ENCODE results near the gene CST3.
"Not testable (repeated sequence)": the region's sequence is repeated elsewhere in the genome, so short reads cannot be mapped to it uniquely, and the experiment has no call there.

CST3 gene

DNA sequence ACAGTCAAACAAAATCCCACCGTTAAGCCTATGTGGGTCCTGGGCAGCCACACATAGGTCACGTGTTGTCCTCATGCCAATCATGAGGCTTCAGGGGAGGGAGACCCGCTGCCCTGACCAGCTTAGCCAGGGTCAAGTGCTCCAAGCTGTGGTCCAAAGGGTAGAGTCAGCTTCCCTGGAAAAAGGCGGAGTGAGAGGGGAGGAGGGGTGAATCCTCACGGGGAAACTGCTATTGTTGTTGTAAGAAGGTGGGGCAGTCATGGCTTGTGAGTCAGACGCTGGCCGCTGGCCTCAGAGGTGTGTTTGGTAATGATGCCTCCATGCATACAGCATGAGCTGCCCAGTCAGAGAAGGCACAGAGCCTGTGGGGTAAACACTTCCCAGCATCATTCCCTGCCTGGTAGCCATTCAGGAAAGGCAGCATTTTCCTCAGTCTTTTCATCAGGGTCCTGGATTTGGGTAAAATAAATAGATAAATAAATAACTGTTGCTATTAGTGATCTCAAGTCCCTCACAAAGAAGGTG, 8.7 kb downstream of the CST3 start:
- no peak for DNase-seq (ENCODE audit: low read depth in 1 of 2, low spot score in 1 of 2)

- DNase-seq (ENCODE audit: low read depth in 1 of 2, low spot score in 1 of 2), result no peak
Measured at GRCh38 chr20:23628402-23629016, 9.2 kb downstream of the CST3 start.

DNA sequence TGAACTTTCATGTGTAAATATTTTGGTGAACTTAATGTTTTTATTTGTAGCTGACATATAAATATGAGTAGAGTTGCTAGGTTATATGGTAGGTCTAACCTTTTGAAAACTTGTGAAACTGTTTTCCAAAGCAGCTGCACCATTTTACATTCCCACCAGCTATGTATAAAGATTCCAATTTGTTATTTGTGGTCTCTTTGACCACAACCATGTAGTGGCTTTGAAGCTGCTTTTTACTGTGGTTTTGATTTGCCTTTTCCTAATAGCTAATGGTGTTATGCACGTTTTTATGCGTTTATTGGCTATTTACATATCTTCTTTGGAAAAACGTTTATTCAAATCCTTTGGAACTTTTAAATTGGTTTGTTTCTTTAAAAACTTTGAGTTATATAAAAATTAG, 10.3 kb downstream of the CST3 start:
- no peak for DNase-seq (ENCODE audit: low read depth in 1 of 2, low spot score in 1 of 2)

DNA sequence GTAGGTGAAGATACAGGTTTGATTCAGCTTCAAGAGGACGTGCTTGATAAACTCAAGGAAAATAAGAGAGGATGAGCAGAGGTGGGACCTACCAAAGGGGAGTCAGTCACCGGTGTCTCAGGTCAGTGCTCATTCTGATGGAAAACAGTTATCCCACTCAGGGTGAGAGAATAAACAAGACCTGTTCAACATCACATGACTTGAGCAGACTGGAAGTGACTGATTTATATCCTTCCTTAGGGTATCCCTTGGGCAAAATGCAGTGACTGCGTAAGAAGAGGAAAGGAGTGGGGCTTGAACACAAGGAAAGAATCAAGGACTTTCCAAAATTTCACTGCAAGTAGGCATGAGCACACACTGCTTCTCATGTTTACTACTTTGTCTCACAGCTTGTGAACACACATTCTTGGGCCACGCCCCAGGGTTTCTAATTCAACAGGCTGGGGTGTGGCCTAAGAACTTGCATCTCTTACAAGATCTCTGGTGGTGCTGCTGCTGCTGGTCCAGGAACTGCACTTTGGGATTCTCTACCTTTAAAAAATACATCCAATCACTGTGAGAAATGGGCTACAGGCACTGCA, 11.6 kb downstream of the CST3 start:
- no peak for DNase-seq (ENCODE audit: low read depth in 1 of 2, low spot score in 1 of 2)

DNA sequence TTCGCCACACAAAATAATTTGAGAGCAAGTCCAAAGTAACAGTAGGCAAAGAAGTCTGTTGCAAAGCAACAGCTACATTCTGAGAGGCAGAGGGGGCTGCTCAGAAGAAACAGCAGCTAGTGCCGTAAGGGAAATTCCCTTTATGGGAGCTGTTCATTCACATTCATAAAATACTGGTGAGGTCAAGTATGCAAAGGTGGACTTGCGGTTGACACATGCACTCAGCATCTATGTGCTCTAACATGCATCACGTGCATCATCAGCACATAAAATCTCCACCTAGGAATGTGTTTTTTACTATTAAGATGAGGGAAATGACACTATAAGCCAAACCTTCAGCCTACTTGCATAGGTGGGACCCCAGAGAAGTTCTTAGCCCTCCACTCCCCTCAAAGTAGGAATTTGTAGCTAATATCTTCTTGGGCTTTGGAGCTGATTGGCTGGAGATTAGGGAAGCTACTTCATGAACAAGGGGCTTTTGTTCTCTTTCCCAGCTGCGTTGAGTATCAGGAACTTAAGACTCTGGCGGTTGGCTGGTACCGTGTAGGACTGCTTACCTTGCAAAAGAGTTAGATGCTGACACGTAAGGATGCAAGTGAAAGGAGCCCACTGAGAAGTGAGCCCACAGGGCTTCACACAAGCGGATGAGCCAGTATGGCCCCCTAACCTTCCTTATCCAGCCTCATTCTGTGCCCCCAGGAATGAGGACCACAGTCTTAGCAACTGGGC, 12.4 kb downstream of the CST3 start:
- no peak for DNase-seq (ENCODE audit: low read depth in 1 of 2, low spot score in 1 of 2)

DNA sequence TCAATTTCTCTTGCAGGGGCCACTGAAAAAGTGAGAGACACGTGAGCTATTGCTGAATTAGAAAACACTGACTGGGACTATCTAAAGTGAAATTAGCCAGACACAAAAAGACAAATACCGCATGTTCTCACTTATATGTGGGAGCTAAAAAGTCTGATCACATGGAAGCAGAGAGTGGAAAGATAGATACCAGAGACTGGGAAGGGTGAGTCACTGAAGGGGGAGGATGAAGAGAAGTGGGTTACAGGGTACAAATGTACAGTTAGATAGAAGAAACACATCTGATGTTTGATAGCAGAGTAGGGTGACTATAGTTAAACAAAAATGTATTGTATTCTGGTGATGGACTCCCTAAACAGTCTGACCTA, 13.4 kb downstream of the CST3 start:
- DNase-seq (ENCODE audit: low read depth in 1 of 2, low spot score in 1 of 2), result no peak

- DNase-seq (ENCODE audit: low read depth in 1 of 2, low spot score in 1 of 2), result no peak
Measured at GRCh38 chr20:23623666-23624323, 14.0 kb downstream of the CST3 start.

GRCh38 chr20:23622839-23623343, 14.9 kb downstream of the CST3 start:
- DNase-seq (ENCODE audit: low read depth in 1 of 2, low spot score in 1 of 2), result no peak

- DNase-seq (ENCODE audit: low read depth in 1 of 2, low spot score in 1 of 2), result not testable (repeated sequence)
Measured at GRCh38 chr20:23622401-23622800, 15.4 kb downstream of the CST3 start.

DNA sequence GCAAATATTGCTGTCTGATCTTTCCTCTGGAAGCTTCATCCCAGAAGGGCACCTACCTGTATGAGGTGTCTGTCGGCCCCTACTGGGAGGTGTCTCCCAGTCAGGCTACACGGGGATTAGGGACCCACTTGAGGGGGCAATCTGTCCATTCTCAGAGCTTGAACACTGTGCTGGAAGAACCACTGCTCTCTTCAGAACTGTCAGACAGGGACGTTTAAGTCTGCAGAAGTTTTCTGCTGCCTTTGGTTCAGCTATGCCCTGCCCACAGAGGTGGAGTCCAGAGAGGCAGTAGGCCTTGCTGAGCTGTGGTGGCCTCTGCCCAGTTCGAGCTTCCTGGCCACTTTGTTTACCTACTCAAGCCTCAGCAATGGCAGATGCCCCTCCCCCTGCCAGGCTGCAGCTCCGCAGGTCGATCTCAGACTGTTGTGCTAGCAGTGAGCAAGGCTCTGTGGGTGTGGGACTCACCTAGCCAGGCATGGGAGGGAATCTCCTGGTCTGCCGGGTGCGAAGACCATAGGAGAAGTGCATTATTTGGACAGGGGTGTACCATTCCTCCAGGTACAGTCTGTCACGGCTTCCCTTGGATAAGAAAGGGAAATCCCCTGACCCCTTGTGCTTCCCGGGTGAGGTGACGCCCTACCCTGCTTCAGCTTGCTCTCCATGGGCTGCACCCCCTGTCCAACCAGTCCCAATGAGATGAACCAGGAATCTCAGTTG, 16.9 kb downstream of the CST3 start:
- DNase-seq (ENCODE audit: low read depth in 1 of 2, low spot score in 1 of 2), result not testable (repeated sequence)

DNA sequence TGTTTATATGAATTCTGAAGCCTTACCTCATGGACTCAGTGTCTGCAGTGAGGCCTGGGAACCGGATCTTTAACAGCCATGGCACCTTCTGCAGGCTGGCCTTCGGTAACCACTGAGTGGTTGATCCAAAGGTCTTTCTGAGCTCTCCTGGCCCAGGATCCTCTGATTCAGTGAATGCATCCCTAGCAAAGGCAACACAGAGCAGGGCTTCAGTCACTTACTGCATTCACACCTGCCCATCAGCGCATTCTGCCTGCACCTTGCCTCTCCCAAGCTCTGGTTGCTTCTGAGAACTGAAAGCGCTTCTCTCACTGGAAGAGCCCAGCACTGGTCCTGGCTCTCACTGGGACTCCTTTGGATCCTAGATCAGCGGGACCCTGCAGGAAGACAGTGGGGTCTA, 23.6 kb downstream of the CST3 start:
- no peak for DNase-seq (ENCODE audit: low read depth in 1 of 2, low spot score in 1 of 2)

GRCh38 chr20:23613676-23614075, 24.1 kb downstream of the CST3 start:
- no peak for DNase-seq (ENCODE audit: low read depth in 1 of 2, low spot score in 1 of 2)

GRCh38 chr20:23612396-23612795, 25.4 kb downstream of the CST3 start:
- DNase-seq (ENCODE audit: low read depth in 1 of 2, low spot score in 1 of 2), result no peak

DNA sequence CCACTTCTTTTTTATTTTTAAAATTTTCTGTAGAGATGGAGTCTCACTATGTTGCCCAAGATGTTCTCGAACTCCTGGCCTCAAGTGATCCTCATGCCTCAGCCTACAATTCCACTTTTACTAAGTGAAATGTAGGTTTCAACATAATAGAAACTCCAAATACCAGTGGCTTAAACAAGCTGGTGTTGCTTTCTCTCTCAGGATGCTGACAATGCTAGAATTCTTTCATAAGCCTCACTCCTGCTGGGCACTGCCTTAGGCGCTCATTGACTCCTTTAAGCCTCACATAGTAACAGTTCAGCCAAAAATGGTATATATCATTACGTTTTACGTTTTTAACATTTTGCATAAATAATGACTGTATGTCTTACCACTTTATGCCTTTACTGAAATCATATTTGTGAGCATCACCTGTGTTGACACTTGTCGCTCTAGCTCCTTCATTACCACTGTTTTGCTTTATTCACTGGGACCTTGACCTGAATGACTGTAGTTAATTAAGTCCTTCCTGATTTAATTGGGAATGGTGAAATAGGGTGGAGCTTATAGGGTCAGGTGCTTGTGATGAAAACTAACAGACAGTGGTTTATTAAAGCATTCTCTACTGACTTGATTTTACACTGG, 28.2 kb downstream of the CST3 start:
- no peak for DNase-seq (ENCODE audit: low read depth in 1 of 2, low spot score in 1 of 2)

DNA sequence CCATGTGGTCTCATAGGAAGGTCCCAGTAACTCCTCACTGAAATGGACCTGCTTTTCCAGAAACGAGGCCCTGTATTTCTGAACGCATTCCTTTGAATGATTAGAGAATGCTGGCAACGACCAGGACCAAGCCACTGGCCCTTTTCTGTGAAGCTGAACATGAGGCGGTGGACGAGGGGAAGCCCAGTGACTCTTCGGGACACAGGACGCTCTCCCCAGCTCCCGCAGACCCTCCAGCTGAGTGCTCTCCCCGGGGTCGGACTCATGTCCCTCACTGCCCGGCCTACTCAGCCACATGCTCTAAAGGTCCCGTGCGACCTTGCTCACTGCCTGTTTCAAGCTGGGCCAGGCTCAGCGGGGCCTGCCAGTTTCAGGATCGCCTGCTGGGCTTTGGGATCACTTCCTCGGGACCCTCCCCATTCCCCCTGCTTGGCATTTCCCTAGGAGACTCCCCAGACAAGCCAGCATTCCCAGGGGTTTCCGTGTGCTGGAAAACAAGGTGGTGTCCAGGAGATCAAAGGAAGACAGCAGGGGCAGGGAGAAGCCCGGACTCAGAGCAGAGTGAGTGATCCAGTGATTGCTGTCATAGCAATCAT, 29.4 kb downstream of the CST3 start:
- DNase-seq (ENCODE audit: low read depth in 1 of 2, low spot score in 1 of 2), result no peak

- DNase-seq (ENCODE audit: low read depth in 1 of 2, low spot score in 1 of 2), result no peak
Measured at GRCh38 chr20:23607497-23608245, 30.1 kb downstream of the CST3 start.

DNA sequence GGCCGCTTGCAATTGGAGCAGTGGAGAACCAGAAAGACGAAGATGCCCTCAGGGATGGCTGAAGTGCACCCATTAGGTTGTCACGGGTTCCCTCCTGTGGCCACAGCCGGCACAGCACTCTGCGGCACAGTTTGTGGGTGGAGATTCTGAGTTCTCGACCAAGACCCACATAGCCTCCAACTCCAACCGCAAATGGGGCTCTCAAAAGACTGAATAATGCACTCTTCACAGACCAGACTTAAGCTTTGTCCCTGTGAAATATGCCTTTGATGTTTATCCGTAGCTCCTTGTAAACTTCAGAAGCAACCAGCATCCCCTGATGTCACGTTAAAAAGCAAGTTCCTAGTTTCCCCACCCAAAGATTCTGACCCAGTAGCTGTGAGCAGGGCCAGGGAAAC, 31.1 kb downstream of the CST3 start:
- DNase-seq (ENCODE audit: low read depth in 1 of 2, low spot score in 1 of 2), result peak in 1 of 2 donors; percentile 46

- no peak for DNase-seq (ENCODE audit: low read depth in 1 of 2, low spot score in 1 of 2)
Measured at GRCh38 chr20:23605867-23606651, 31.7 kb downstream of the CST3 start, which contains the start of gene CST9. Gene CST9 (minus strand): TSS chr20:23605917. CDS start chr20:23605864, 53 bp downstream.

DNA sequence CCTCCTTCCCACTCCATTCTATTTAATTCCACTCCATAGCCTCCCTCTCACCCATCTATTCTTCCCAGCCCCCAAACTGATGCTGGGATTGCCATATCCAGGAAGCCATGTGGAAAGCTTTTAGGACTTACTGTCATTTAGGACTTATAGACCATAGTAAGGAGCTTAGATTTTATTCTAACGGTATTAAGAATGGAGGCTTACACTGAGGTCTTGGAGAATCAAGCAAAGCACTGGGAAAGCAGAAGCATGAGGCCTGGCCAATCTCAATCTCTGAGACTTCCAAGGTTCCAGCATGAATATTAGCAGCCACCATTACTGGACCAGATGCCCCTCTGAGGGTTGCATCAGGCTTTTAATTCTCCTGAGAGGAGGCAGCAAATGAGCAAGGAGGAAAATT, 33.4 kb downstream of the CST3 start:
- no peak for DNase-seq (ENCODE audit: low read depth in 1 of 2, low spot score in 1 of 2)
